GM19035 (cell line): ENCODE results near the gene PTPRR.

Experiments
- ATAC-seq: cut with Tn5 transposase; IDR thresholded peaks from one replicate; pipeline ENCODE4 v1.9.1; 2021; ENCODE audit not compliant: unreplicated experiment

Gene PTPRR

DNA sequence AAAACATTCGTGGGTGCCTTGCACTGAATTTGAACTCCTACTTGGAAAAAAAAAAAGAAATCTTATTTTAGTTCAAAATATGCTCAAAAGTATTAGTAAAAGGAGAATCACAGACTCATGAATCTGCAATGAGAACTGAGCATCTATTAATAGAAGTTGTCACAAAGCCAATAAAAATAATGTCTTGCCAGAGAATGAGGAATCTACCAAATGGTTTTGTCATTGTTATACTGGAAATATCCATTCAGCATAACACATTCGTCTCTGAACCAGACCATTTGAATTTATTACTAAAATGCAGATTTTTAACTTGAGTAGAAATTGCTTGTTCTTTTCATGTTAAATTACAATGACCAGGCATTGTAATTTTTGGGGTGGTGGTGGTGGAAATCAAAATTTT lies 271.7 kb downstream of the PTPRR start:
- ATAC-seq: no peak

DNA sequence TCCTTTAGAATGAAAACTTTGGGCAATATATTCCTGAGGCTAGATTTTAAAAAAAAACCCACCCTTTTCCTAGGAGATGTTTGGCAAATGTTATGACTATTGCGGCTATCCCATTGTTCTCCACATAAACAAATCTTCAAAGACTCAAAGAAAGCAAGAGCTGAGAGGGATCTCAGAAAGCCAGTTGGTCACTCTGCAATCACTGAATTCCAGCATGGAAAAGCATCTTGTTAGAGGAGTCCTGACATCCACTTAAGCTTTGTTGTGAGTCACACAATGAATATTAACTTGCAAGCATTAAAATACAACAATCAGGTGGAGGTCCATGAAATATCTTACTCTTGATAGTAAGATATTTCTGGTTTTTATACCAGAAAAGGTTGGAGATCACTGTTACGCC lies 272.3 kb downstream of the PTPRR start:
- no peak for ATAC-seq

DNA sequence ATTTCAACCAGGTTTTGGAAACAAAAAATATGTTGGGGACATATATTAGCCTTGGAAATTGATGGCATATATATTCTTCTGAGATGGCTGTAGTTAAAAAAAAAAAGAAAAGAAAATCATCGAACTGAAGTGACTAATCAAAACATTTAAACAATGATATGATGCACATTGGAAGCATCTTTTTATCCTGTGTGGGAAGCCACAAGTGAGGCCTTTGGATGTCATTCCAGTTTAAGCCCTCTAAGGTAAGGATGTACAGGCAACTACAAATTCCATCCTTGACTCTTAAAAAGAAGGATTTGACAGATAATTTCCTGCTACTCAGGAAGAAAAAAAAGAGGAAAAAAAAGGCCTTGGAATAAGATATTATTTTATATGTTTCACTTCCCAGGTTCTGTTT lies 273.7 kb downstream of the PTPRR start:
- no peak for ATAC-seq

DNA sequence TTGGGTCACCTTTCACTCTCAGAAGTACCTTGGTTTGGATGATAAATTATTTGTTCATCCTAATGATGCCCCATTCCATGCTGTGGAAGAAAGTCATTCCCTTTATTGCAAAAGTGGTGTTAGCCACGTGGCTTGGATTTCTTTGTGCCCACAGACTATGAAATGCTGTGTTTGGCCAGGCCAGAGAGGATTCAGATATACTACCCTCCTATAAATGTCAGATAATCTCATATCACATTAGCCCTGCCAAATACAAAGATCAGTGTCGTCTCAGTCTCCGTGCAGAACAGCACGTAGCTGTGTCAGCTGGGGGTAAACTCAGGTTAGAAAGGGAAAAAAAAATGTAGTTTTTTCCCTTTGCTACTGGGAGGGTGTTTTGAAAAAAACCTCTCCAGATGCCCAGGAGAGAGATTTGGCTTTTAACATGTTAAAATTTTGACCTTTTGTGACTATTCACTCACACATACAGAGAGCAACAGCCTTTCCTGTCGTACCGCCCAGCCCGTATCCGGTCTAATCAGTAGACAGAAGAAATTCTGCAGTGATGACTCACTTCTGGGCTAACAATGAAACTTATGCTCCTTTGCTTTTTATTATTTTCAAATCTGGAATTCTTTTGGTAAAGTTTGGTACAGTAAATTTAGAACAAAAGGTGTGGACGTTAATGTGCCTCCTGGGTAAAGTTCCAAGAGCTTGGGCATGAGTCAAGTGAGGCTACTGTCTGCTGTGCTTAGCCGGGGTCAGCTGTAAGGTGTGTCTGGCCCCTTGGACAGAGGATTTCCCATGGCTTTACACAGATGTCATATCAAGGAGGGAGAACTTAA lies 274.8 kb downstream of the PTPRR start:
- ATAC-seq: no peak

DNA sequence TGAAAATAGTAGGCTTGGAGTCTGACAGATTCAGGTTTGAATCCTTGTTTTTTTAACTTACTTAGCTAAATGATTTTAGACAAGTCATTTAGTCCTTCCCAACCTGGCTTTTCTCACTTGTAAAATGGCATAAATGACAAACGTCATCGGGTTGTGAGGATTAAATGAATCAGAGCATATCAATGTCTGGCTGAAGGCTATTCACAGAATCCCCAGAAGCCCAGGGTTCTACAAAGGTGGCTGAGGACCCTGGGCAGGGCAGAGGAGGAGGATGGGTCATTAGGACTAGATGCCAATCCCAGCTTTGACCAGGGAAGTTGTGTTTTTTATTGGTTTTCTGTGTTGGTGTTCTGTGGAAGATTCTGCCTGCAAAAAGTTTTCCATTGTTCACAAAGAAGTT lies 275.7 kb downstream of the PTPRR start:
- ATAC-seq: no peak

DNA sequence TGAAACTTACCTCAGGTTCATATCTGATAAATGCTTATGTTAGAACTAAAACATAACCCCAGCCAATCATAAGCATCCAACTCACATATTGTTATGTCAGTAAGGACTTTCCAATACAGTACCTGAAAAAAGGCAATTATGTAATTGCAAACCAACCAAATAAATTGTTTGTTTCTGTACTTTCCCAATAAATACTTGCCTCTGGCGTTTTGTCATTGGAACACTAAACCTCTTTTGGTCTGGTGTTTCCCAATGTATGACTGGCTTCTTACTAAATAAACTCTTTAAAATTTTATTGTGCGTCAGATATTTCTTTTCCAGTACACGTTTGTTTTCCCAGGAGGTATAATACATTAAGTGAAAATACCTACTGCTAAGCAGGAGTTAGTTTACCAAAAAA lies 276.6 kb downstream of the PTPRR start:
- ATAC-seq: no peak

DNA sequence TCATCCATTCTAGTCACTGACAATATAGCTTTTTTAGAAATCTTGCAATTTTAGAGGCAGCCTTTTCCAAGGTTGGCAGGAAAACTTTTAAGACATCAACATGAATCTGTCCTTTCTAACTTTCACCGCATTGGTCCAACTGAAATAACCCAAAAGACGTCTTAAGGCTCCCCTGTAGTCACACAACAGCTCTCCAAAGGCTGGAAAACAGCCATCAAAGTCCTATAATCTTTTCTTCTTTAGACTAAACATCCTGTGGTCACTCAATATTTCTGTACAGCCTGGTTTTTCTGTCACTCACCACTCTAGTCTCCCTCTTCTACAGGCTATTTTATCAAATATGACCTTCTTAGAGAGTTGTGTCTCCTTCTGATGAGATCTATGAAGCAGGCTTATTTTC lies 278.8 kb downstream of the PTPRR start:
- no peak for ATAC-seq

DNA sequence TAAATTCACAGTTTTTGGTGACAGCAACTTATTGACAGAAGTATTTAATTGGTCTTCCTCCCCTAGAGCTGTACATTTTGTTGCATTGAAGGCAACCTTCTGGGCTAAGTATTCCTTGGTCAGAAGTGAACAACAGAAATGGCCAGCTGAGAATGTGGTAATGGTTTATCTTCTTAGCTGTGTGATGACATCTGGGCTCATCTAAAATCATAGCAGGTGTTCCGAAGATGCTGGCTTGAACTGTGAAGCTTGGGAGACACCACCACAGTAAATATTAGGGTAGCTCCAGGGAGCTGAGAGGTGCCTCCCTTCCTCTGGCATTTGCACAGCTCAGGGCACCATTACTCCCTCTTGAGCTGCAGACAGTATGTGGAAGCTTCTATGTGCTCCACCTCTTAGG lies 279.6 kb downstream of the PTPRR start:
- ATAC-seq: no peak

DNA sequence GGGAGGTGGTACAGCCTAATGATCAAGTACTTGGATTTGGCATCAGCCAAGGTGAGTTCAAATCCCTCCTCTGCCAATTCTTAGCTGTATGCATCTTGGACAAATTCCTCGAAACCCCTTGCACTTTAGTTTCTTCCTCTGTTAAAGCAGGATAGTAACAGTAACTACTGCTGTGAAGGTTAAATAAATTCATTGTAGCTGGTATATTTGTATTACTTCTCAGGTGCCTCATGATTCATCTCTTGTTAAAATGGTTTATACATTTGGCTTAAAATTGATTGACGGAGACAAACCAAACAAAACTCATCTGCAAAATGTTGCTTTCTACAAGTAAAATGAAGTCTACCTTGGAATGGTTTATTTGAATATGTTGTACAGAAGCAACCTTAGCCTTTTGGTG lies 281.0 kb downstream of the PTPRR start:
- no peak for ATAC-seq

DNA sequence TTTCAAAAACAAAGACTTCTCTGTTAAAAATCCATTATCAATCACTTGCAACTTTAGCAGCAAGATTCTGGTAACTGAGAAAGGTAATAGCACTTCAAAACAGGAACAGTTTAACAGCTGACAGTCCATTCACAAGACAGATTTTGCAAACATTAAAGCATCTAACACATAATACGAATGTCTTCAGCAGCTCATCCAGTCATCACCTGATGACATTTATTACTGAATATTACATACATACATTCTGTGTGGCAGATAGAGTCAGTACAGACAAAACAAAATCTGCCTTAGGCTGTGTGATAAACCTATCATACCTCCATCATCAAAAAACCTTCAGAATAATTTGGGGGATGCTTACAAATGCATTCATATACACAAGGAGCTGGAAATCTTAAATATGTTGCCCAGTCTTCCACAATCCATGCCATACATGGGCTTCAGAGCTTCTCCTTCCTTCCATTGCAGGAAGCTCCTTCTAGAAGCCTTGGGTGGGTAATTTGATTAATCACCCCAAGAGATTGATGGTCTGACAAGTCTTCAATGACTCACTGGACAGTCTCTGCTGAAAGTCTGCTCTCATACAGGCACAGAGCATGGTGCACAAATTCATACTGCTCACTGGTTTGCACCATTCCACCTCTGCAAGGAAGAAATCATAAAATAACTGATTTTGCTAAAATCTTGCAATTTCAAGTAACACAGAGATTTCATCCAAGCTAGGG lies 281.7 kb downstream of the PTPRR start:
- ATAC-seq: no peak

DNA sequence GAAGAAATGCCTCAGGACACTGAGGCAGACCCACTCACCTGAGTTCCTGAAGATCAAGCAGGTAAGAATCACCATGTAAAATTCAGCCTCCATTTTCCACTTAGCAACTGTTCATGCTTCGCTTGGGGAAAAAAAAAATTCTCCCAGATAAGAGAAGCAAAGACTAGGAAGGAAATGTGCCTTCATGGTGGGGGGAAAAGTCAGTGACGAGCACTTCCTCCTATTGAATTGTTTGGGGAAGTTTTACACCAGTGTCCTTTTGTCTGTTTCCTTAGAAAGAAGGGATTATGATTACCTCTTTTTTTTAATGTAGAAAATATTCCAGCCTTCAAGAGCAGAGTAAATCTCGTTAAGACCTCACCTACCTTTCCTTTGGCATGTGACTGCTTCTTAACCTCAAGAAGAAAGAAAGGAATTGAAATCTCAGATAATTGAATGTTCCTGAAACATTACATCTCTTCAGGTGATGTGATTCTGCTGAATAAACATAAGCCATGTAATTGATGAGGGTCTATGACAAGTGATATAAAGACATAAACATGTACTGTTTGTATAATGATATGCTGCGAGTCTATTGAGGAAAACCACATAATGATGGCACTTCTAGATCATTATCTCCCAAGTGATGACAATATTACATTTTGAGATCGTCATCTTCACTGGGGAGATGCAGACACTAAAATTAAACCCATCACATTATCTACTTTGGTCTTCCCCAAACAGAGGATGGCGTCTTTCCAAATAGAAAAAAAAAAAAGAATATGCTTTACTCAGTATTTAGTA lies 283.0 kb downstream of the PTPRR start, which contains the start of gene PTPRB:
Gene PTPRB, minus strand, starts transcription at position 127 of the 783 bp plus-strand sequence. Its CDS starts 34 bp downstream, at position 93.
- ATAC-seq: no peak

DNA sequence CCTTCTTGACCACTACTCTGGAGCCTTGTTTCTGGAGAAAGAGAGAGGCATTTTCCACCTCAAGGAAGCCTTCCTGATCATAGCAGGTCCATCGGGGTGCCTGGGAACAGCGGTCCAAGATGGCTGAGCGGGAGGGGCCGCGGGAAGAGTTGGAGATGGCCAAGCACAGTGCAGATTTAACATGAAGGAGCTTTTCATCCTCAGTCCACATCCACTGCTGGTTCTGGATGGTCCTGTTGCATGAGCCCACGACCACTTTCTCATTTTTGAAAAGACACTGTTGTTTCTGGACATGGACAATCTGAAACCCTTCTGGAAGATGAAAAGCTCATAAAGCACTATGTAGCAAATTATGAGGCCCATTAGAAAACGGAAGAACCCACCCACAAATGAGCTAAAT lies 284.8 kb downstream of the PTPRR start:
- ATAC-seq: no peak

DNA sequence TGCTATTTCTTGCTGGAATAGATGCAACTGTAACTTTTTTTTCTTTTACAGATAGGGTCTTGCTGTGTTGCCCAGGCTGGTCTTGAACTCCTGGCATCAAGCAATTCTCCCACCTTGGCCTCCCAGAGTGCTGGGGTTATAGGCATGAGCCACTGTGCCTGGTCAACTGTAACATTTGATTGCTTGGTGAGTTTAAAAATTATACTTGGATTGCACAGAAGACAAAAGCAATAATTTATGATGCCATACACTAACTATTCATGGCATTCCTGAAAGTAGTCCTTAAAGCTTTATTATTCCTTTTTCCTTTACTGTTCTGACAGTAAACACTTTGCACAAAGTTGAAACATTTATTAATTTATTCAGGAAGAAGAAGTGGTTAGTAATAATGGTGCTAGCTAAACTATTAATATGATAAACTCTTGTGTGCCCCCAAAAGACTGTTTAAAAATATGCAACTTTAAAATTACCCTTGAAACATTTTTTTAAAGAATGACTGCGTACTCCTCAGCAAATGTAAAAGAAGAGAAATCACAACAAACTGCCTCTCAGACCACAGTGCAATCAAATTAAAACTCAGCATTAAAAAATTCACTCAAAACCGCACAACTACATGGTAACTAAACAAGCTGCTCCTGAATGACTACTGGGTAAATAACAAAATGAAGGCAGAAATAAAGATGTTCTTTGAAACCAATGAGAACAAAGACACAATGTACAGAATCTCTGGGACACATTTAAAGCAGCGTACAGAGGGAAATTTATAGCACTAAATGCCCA lies 291.6 kb downstream of the PTPRR start:
- no peak for ATAC-seq

DNA sequence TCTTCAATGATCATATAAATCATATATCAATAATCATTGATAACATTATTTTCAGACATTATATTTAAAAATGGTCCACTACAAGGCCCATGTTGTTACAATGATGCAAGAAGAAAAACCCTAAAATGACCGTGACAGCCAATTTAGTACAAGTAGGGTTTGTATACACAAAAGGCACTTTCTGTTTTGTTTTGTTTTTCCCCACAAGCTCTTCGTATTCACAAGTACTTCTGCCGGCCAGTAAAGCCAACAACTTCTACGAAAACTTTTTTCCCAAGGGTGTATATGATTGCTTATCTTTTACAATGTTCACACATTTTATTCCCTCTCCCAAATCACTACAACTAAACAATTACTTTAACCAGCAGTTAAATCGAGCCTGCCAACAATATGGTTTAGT lies 292.9 kb downstream of the PTPRR start:
- no peak for ATAC-seq

DNA sequence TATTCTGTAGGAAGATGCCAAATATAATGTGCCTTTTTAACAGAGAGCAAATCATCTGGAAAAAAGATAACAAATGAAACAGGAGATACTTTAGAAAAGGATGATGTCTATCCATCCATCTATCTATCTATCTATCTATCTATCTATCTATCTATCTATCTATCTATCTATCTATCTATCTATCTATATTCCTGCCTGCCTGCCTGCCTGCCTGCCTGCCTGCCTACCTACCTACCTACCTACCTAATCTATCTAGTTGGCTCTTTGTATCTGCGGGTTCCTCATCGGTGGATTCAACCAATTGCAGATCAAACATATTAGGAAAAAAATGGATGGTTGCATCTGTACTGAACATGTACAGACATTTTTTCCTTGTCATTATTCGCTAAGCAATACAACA lies 294.4 kb downstream of the PTPRR start:
- no peak for ATAC-seq

DNA sequence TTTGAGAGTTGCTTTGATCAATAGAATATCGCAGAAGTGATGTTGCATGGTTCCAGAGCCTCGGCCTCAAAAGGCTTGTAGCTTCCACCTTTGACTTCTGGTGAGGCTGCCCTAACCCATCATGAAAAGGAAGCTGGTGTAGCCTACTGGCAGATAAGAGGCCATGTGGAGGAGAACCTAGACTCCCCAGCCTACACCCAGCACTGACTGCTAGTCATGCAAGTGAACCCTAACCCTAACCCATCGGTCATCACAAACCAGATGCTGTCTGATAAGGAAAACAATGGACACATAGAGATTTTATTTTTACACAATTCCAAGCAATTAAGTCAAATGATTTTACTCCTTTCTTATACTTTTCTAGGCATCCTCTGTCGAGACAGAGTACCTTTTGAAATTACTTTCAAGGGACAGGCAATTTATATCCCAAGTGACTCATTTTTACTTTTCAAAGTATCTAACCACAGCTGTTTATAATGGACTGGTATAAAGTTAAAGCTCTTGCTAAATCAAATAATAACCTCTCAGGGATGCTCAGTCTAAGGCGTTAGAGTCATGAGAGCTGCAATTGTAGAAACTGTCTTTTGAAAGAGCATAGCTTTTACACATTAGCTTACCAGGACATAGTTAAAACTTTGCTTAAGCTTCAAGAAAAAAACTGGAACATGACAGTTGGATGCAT lies 300.9 kb downstream of the PTPRR start:
- no peak for ATAC-seq

DNA sequence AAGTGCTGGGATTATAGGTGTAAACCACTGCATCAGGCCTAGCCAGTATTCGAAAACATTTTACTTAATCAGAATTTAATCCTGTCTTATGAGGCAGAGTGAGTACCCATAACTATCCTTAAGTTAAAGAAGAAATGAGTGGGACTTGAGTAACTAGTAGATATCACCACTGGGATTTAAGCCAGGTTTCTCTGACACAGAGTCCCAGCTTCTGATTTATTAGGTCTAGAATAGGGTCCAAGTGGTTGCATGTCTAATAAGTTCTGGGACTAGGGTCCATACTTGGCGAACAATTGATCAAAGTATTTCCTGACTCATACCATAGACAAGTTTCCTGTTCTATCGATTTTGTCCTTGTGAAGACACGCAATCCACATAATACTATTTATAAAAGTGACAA lies 302.2 kb downstream of the PTPRR start:
- ATAC-seq: no peak

DNA sequence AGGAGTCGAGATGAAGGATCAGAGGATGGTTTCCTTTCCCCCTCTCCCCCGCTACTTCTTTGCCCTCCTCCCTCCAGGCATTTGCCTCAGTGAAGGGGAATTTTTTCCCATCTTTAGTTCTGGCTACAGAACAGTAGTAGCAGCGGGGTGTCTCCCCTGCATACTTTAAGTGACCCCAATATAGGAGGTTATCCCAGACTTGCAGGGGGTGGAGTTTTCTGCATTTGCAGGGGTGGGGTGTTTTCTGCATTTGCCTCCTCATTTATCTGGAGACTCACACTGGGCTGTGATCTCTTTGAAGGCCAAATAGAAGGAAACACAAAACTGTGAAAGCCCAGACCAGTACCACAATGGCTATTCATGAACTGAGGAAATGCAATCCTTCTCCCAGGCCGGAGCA lies 303.1 kb downstream of the PTPRR start:
- ATAC-seq: no peak

DNA sequence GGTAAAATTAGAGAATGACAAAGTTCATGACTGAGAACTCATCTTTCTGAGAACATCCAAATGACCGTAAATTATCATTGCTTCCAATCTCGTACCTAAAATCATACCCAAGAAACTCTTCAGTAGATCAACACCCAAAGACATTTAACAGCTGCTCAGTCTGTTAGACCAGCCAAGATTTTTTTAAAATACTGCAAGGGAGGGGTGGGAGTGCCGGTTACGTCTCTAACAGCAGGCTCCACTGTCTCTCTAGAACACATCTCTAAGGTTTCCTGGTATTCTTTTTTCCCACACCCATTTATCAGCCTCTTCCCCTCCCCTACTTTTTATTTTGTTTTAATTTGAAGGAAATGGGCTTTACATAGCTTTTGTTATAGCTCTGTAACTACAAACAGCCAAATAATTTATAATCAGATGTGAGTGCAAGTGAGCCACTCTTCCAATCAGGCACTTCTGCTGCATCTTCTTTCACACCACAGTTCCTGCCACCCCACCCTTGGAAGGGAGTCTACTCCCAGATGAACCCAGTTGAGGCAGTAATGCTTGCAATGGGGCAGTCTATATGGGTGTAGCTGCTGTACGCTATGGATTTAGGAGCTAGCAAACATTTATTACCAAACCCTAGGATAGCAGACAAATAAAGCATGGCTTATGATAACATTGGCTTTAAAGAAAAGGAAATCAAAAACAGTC lies 305.2 kb downstream of the PTPRR start:
- no peak for ATAC-seq
